ENCODE data around the gene KPNA2. TPM values are rescaled to one million over a fixed set of nuclear protein-coding genes. Genes with fewer than 3 reads are reported as not detected.
A peak's percentile ranks its signal among the peaks of the same experiment; 100 is the strongest.
"Not testable (repeated sequence)": the region's sequence is repeated elsewhere in the genome, so short reads cannot be mapped to it uniquely, and the experiment has no call there.

KPNA2 gene
- total and polyA plus RNA-seq, 7 experiments from 2014 or later: 8.4 to 161 (median 18.7) TPM

DNA sequence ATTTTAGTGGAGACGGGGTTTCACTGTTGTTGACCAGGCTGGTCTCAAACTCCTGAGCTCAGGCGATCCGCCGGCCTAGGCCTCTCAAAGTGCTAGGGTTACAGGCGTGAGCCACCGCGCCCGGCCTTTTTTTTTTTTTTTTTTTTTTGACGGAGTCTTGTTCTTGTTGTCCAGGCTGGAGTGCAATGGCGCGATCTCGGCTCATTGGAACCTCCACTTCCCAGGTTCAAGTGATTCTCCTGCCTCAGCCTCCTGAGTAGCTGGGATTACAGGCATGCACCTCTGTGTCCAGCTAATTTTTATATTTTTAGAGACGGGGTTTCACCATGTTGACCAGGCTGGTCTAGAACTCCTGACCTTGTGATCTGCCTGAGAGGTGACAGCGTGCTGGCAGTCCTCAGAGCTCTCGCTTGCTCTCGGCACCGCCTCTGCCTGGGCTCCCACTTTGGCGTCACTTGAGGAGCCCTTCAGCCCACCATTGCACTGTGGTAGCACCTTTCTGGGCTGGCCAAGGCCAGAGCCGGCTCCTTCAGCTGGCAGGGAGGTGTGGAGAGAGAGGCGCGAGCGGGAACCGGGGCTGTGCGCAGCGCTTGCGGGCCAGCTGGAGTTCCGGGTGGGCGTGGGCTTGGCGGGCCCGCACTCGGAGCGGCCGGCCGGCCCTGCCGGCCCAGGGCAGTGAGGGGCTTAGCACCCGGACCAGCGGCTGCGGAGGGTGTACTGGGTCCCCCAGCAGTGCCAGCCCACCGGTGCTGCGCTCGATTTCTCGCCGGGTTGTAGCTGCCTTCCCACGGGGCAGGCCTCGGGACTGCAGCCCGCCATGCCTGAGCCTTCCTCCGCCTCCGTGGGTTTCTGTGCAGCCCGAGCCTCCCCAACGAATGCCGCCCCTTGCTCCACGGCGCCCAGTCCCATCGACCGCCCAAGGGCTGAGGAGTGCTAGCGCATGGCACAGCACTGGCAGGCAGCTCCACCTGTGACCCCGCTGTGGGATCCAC lies 16.1 kb downstream of the KPNA2 start:
- H3K27me3 Mint-ChIP-seq; H3K27ac ChIP-seq (ENCODE audit: low read depth, low read length); ATAC-seq; DNase-seq; H3K36me3 Mint-ChIP-seq; H3K36me3 ChIP-seq (ENCODE audit: control insufficient read depth in 2 of 3, insufficient read depth in 3 of 3, low read length in 3 of 3); H3K9me3 ChIP-seq (ENCODE audit: control insufficient read depth in 2 of 3, low read length in 3 of 3); intact Hi-C loops (cut with micrococcal nuclease); H3K4me1 Mint-ChIP-seq; H3K4me3 ChIP-seq (ENCODE audit: low read length); H3K4me1 ChIP-seq (ENCODE audit: control insufficient read depth in 2 of 2, insufficient read depth in 2 of 2, low read length in 2 of 2); H3K4me3 Mint-ChIP-seq; CTCF ChIA-PET; H3K27me3 ChIP-seq (ENCODE audit: control insufficient read depth in 2 of 2, insufficient read depth in 2 of 2, low read length in 2 of 2); H3K27ac Mint-ChIP-seq; H3K9me3 Mint-ChIP-seq; POLR2A ChIA-PET: not testable (repeated sequence)

DNA sequence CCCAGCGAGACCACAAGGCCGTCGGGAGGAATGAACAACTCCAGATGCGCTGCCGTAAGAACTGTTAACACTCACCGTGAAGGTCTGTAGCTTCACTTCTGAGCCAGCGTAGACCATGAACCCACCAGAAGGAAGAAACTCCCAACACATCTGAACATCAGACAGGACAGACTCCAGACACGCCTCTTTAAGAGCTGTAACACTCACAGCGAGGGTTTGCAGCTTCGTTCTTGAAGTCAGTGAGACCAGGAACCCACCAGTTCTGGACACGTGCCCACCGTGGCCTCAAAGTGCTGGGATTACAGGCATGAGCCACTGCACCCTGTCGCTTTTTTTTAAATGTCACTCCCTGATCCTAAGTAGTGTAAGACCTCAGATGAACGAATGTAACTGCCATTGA lies 17.3 kb downstream of the KPNA2 start:
- no peak overlapping the region for H3K27ac ChIP-seq (ENCODE audit: low read depth, low read length)
- H3K4me3 Mint-ChIP-seq: no peak overlapping the region
- ChIA-PET POLR2A (no interaction called here), CTCF (interaction anchor here (0.7 kb wide), 1 partner anchor 392 kb away, joined by 4 read pairs; no protein-coding TSS in a partner anchor)
- peaks cover 0 to 3% (median 0%) of the 10 kb centered on the region in 5 donors for H3K27me3 Mint-ChIP-seq
- no peak overlapping the region for H3K27ac Mint-ChIP-seq
- intact Hi-C loops (cut with micrococcal nuclease): no loop called here
- H3K4me1 ChIP-seq (ENCODE audit: control insufficient read depth in 2 of 2, insufficient read depth in 2 of 2, low read length in 2 of 2): no peaks in the 10 kb centered on the region
- ATAC-seq (no peak), DNase-seq (no peak)
- no peaks in the 10 kb centered on the region for H3K9me3 Mint-ChIP-seq
- no peak overlapping the region for H3K4me3 ChIP-seq (ENCODE audit: low read length)
- no peaks in the 10 kb centered on the region for H3K36me3 Mint-ChIP-seq
- H3K36me3 ChIP-seq (ENCODE audit: control insufficient read depth in 2 of 3, insufficient read depth in 3 of 3, low read length in 3 of 3): no peaks in the 10 kb centered on the region
- no peaks in the 10 kb centered on the region for H3K9me3 ChIP-seq (ENCODE audit: control insufficient read depth in 2 of 3, low read length in 3 of 3)
- H3K4me1 Mint-ChIP-seq: peaks cover 0 to 16% (median 10%) of the 10 kb centered on the region in 7 donors
- no peaks in the 10 kb centered on the region for H3K27me3 ChIP-seq (ENCODE audit: control insufficient read depth in 2 of 2, insufficient read depth in 2 of 2, low read length in 2 of 2)

DNA sequence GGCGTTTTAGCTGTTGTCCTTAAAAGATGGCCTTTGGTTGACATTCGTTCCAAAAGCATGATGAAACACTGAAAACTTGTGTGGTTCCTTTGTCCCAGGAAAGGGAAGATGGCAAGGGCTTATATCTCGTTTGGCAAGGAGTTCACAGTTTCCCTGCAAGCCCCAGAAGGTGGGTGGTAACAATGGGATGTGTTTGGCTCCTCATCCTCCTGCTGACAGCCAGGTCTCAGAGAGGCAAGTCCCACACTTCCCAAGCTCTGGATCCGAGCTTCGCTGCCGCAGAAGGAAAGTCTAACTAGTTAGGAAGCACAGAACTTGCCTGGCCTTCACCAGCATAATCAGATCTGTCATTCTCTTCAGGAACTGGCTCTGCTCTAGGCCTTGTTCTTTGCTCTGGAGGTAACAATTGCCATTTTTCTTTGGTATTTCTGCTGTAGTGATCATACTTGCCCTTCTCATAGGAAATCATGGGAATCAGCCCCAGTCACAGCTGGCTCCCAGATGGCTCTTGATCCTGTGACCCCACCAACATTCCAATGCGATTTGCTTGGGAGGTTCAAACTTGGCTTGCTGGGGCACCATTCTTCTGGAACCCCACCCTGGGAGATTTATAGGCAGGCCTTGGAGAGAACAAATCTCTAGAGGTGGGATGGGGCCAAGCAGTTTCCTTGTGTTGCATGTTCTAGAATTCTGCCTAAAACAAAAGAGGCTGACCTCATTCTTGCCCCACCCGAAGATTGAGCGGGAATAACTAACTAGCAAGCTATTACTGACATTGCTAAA lies 17.9 kb downstream of the KPNA2 start:
- no peaks in the 10 kb centered on the region for H3K36me3 ChIP-seq (ENCODE audit: control insufficient read depth in 2 of 3, insufficient read depth in 3 of 3, low read length in 3 of 3)
- no peak overlapping the region for H3K27ac ChIP-seq (ENCODE audit: low read depth, low read length)
- no peaks in the 10 kb centered on the region for H3K36me3 Mint-ChIP-seq
- ChIA-PET POLR2A (no interaction called here), CTCF (interaction anchor here (0.6 to 0.7 kb wide), 2 partner anchors 385 to 391 kb away, joined by 3 to 4 read pairs; no protein-coding TSS in a partner anchor)
- no peak overlapping the region for H3K4me3 Mint-ChIP-seq
- intact Hi-C loops (cut with micrococcal nuclease): no loop called here
- no peak for DNase-seq
- H3K9me3 Mint-ChIP-seq: no peaks in the 10 kb centered on the region
- peaks cover 0 to 16% (median 10%) of the 10 kb centered on the region in 7 donors for H3K4me1 Mint-ChIP-seq
- H3K27ac Mint-ChIP-seq: no peak overlapping the region
- ATAC-seq: no peak
- peaks cover 0 to 3% (median 0%) of the 10 kb centered on the region in 5 donors for H3K27me3 Mint-ChIP-seq
- no peak overlapping the region for H3K4me3 ChIP-seq (ENCODE audit: low read length)
- H3K9me3 ChIP-seq (ENCODE audit: control insufficient read depth in 2 of 3, low read length in 3 of 3): no peaks in the 10 kb centered on the region
- no peaks in the 10 kb centered on the region for H3K4me1 ChIP-seq (ENCODE audit: control insufficient read depth in 2 of 2, insufficient read depth in 2 of 2, low read length in 2 of 2)
- H3K27me3 ChIP-seq (ENCODE audit: control insufficient read depth in 2 of 2, insufficient read depth in 2 of 2, low read length in 2 of 2): no peaks in the 10 kb centered on the region

DNA sequence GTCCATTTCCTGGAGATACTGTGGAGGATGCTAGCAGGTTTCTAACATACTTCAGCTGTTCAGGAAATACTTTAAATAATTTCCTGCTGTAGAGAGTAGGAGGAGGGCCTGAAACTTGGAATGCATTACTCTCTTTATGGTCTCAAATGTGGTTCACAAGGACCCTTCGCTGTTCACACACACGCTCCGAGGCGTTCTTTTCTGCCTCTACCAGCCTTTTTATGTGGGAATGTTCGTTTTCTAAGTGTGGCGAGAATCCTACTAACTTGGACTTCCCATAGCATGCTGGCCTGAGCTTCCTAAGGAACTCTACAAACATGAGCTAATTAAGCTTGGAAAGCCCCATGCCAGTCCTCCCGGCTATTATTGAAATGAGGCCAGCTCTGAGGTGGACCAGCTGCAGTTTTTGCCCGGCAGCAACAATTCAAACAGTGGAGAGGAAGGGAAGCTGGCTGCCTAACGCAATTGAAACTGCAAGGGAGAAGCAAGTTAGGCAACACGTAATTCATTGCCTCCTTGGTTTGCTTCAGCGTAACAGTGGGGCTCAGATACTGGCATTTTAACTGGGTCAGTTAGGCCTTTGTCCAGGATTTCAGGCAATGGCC lies 18.9 kb downstream of the KPNA2 start:
- H3K36me3 Mint-ChIP-seq: no peaks in the 10 kb centered on the region
- H3K9me3 ChIP-seq (ENCODE audit: control insufficient read depth in 2 of 3, low read length in 3 of 3): no peaks in the 10 kb centered on the region

DNA sequence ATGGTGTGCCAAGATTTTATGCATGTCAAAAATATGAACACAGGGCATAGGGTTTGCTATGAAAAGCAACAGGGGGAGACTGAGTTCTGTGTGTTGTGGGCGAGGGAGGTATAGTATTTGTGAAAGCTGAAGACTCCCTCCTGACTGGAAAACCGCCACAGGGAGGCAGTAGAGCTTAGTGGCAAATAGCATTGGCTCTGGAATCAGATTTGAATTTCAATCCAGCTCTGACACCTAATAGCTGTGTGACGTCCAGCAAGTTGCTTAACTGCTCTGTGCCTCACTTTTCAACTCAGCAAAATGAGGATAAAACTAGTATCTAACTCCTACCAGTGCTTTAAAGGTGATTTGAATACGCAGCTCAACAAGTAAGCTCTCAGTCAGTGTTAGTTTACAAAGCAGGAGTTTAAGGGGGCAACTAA lies 22.0 kb downstream of the KPNA2 start:
- POLR2A ChIA-PET: interaction anchor here (1.1 kb wide), 1 partner anchor 143 kb away, joined by 3 read pairs; no protein-coding TSS in a partner anchor
- no peaks in the 10 kb centered on the region for H3K4me1 ChIP-seq (ENCODE audit: control insufficient read depth in 2 of 2, insufficient read depth in 2 of 2, low read length in 2 of 2)
- peak; percentile 84 for ATAC-seq
- Mint-ChIP-seq H3K36me3 (no peaks in the 10 kb centered on the region), H3K4me3 (no peak overlapping the region), H3K4me1 (peaks cover 0 to 16% (median 10%) of the 10 kb centered on the region in 7 donors), H3K27me3 (peaks cover 0 to 7% (median 0%) of the 10 kb centered on the region in 5 donors), H3K9me3 (no peaks in the 10 kb centered on the region), H3K27ac (peak overlapping the region in 1 of 9 donors; percentile 49)
- CTCF ChIA-PET: interaction anchor here (0.6 to 2.3 kb wide), 9 partner anchors 33 to 409 kb away, joined by 3 to 13 read pairs (median 4); partner anchors contain the start of gene C17orf58
- H3K27me3 ChIP-seq (ENCODE audit: control insufficient read depth in 2 of 2, insufficient read depth in 2 of 2, low read length in 2 of 2): no peaks in the 10 kb centered on the region
- H3K36me3 ChIP-seq (ENCODE audit: control insufficient read depth in 2 of 3, insufficient read depth in 3 of 3, low read length in 3 of 3): no peaks in the 10 kb centered on the region
- no peaks in the 10 kb centered on the region for H3K9me3 ChIP-seq (ENCODE audit: control insufficient read depth in 2 of 3, low read length in 3 of 3)
- no peak overlapping the region for H3K4me3 ChIP-seq (ENCODE audit: low read length)
- intact Hi-C loops (cut with micrococcal nuclease): loop anchor here (1.0 to 2.0 kb wide), 4 partner anchors 143 to 406 kb away; no protein-coding TSS in a partner anchor
- H3K27ac ChIP-seq (ENCODE audit: low read depth, low read length): no peak overlapping the region
- DNase-seq: peak in 7 of 9 donors; percentile 23 to 56 (median 44)

More for the DNA sequence above, 18.9 kb downstream of the KPNA2 start:
- Mint-ChIP-seq H3K9me3 (no peaks in the 10 kb centered on the region), H3K4me1 (peaks cover 0 to 16% (median 10%) of the 10 kb centered on the region in 7 donors), H3K27ac (no peak overlapping the region), H3K27me3 (peaks cover 0 to 7% (median 0%) of the 10 kb centered on the region in 5 donors), H3K4me3 (no peak overlapping the region)
- Histone ChIP-seq H3K36me3 (ENCODE audit: control insufficient read depth in 2 of 3, insufficient read depth in 3 of 3, low read length in 3 of 3) (no peaks in the 10 kb centered on the region), H3K27me3 (ENCODE audit: control insufficient read depth in 2 of 2, insufficient read depth in 2 of 2, low read length in 2 of 2) (no peaks in the 10 kb centered on the region), H3K4me3 (ENCODE audit: low read length) (no peak overlapping the region), H3K4me1 (ENCODE audit: control insufficient read depth in 2 of 2, insufficient read depth in 2 of 2, low read length in 2 of 2) (no peaks in the 10 kb centered on the region), H3K27ac (ENCODE audit: low read depth, low read length) (no peak overlapping the region)
- ChIA-PET POLR2A (interaction anchor here (0.6 kb wide), 1 partner anchor 30 kb away, joined by 4 read pairs; no protein-coding TSS in a partner anchor), CTCF (interaction anchor here (0.5 to 1.6 kb wide), 5 partner anchors 15 to 412 kb away, joined by 3 to 5 read pairs (median 3); no protein-coding TSS in a partner anchor)
- DNase-seq (no peak), ATAC-seq (no peak)
- intact Hi-C loops (cut with micrococcal nuclease): no loop called here

DNA sequence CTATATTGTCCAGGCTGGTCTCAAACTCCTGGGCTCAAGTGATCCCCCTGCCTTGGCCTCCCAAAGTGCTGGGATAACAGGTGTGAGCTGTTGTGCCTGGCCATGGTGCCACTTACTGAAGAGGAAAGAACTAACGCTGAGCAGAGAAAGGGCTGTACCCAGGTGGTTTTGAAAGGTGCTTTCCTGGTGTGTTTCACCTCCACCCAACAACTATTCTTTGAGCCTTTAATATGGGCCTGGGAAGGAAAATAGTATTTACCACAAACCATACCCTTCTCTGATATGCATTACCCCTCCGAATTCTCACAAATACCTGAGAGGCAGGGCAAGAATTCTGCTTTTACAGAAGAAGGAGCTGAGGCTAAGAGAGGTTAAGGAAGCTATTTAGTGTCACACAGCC lies 24.8 kb downstream of the KPNA2 start:
- Histone ChIP-seq H3K9me3 (ENCODE audit: control insufficient read depth in 2 of 3, low read length in 3 of 3) (no peaks in the 10 kb centered on the region), H3K27me3 (ENCODE audit: control insufficient read depth in 2 of 2, insufficient read depth in 2 of 2, low read length in 2 of 2) (no peaks in the 10 kb centered on the region), H3K27ac (ENCODE audit: low read depth, low read length) (no peak overlapping the region), H3K4me3 (ENCODE audit: low read length) (no peak overlapping the region), H3K4me1 (ENCODE audit: control insufficient read depth in 2 of 2, insufficient read depth in 2 of 2, low read length in 2 of 2) (no peaks in the 10 kb centered on the region), H3K36me3 (ENCODE audit: control insufficient read depth in 2 of 3, insufficient read depth in 3 of 3, low read length in 3 of 3) (no peaks in the 10 kb centered on the region)
- Mint-ChIP-seq H3K36me3 (no peaks in the 10 kb centered on the region), H3K27ac (peak overlapping the region in 1 of 9 donors; percentile 21), H3K4me3 (no peak overlapping the region), H3K9me3 (no peaks in the 10 kb centered on the region), H3K4me1 (peaks cover 0 to 7% (median 4%) of the 10 kb centered on the region in 7 donors), H3K27me3 (peaks cover 0 to 10% (median 0%) of the 10 kb centered on the region in 5 donors)
- intact Hi-C loops (cut with micrococcal nuclease): loop anchor here in 1 of 2 donors (5.0 kb wide), 1 partner anchor 107 kb away; no protein-coding TSS in a partner anchor
- DNase-seq: no peak
- ATAC-seq: no peak
- CTCF ChIA-PET: interaction anchor here (0.7 to 1.6 kb wide), 3 partner anchors 23 to 405 kb away, joined by 3 to 4 read pairs (median 4); no protein-coding TSS in a partner anchor
- POLR2A ChIA-PET: no interaction called here

Data from naive thymus-derived CD4-positive, alpha-beta T cell (primary cell).